A549 (cell line): Measurements from ENCODE around the gene ZNG1B. TPM values are rescaled to one million over a fixed set of nuclear protein-coding genes. Genes with fewer than 3 reads are reported as not detected.
A peak's percentile ranks its signal among the peaks of the same experiment; 100 is the strongest.
"Not testable (repeated sequence)": the region's sequence is repeated elsewhere in the genome, so short reads cannot be mapped to it uniquely, and the experiment has no call there.

Source experiments
- ATAC-seq, 2 experiments: fragments of 200-7000 bp in 1 of 2; fragments of >200 bp in 1 of 2; cut with Nextera tagmentation in 1 of 2; cut with Tn5 transposase in 1 of 2; 3 replicates each; pipeline versions ENCODE4 v1.8.0 to v1.9.1; 2018 to 2020; ENCODE audit warnings: mild to moderate bottlenecking in 1 of 2, moderate library complexity in 1 of 2
- CTCF ChIA-PET: fragments of 300-600 bp; sonication (Branson Sonifier 250); formaldehyde crosslinking; extraction: SDS; loops from one replicate; lab custom pipeline; 2021; ENCODE audit warnings: antibody characterized with exemption, inconsistent platforms; lab: Yijun Ruan, JAX
- POLR2A ChIA-PET: fragments of 350-600 bp; formaldehyde crosslinking; extraction: SDS; loops from one replicate; lab custom pipeline; 2021; ENCODE audit warnings: antibody characterized with exemption, inconsistent platforms; lab: Yijun Ruan, JAX
- DNase-seq, 2 experiments: peaks; one replicate each; pipeline versions ENCODE4 v3.0.0 to v3.0.0-alpha.2; 2011 to 2016; ENCODE audit warnings: low read depth in 1 of 2, low spot score in 1 of 2
- FAIRE-seq: peaks from 2 replicates; lab custom pipeline; 2011; peaks lifted over from hg19 to GRCh38; lab: Jason Lieb, UNC
- H3K27ac ChIP-seq, 2 experiments: fragments of >200 bp; sonication (Bioruptor Twin); formaldehyde crosslinking; 3 replicates each; pipeline ENCODE4 v1.5.1; 2016 to 2017
- H3K4me1 ChIP-seq: fragments of >200 bp; sonication (Bioruptor Twin); formaldehyde crosslinking; 3 replicates; pipeline ENCODE4 v1.6.1; 2016
- H3K4me2 ChIP-seq: fragments of >200 bp; sonication (Bioruptor Twin); formaldehyde crosslinking; 3 replicates; pipeline ENCODE4 v1.6.1; 2016
- H3K4me3 ChIP-seq: fragments of >200 bp; sonication (Bioruptor Twin); formaldehyde crosslinking; 3 replicates; pipeline ENCODE4 v1.5.1; 2016
- H3K9me3 ChIP-seq: fragments of >200 bp; sonication (Bioruptor Twin); formaldehyde crosslinking; 3 replicates; pipeline ENCODE4 v1.6.1; 2016
- WGBS: methylation state at CpG from one replicate; pipeline ENCODE4 v1.1.6; 2017; ENCODE audit errors: missing lambda C conversion rate; 5-methylcytosine and 5-hydroxymethylcytosine counted together
- polyA plus RNA-seq, 4 experiments: library from polyadenylated mRNA; depleted of rRNA in 3 of 4; stranded (reverse); fragments of >200 nt; fragmentation: RNase III in 1 of 4; extraction: RNeasy Plus Mini Kit Qiagen cat#74134 plus additional on column Dnase treatment in 1 of 4; gene quantifications; 2 replicates in 3 of 4; 3 replicates in 1 of 4; pipeline ENCODE4 v1.2.3, GENCODE V29; 2011 to 2017

ZNG1B gene
- polyA plus RNA-seq, 2 of the 4 experiments (the other 2 are of a cell fraction), result 49.7 to 64.6 TPM

- H3K27ac ChIP-seq, H3K9me3 ChIP-seq, ATAC-seq, POLR2A ChIA-PET, FAIRE-seq, H3K4me1 ChIP-seq, CTCF ChIA-PET, H3K4me2 ChIP-seq, H3K4me3 ChIP-seq, DNase-seq: not testable (repeated sequence)
- 94% methylated on average over 19 of the region's 24 CpGs for WGBS
Measured at GRCh38 chr2:113476688-113477368, 39.3 kb downstream of the ZNG1B start.

GRCh38 chr2:113496527-113496926, 59.0 kb downstream of the ZNG1B start:
- H3K4me2 ChIP-seq, H3K9me3 ChIP-seq, CTCF ChIA-PET, H3K4me3 ChIP-seq, H3K27ac ChIP-seq, FAIRE-seq, DNase-seq, ATAC-seq, H3K4me1 ChIP-seq, POLR2A ChIA-PET: not testable (repeated sequence)
- 96% methylated on average over 13 of the region's 13 CpGs for WGBS

GRCh38 chr2:113498365-113498764, 60.9 kb downstream of the ZNG1B start, which contains the start of gene FOXD4L1:
TSS of gene FOXD4L1 (plus strand) at chr2:113498665. CDS start at chr2:113499257, 592 bp downstream.
- FAIRE-seq, CTCF ChIA-PET, ATAC-seq: not testable (repeated sequence)

GRCh38 chr2:113499019-113499885, 61.8 kb downstream of the ZNG1B start:
- H3K27ac ChIP-seq, H3K4me3 ChIP-seq, CTCF ChIA-PET, ATAC-seq, FAIRE-seq, H3K9me3 ChIP-seq, POLR2A ChIA-PET, DNase-seq, H3K4me2 ChIP-seq: not testable (repeated sequence)
- 95% methylated on average over 55 of the region's 62 CpGs for WGBS
- peaks cover 11% of the 10 kb centered on the region; the same call in 1 of the 3 replicates for H3K4me1 ChIP-seq

More at GRCh38 chr2:113498365-113498764, 60.9 kb downstream of the ZNG1B start, which contains the start of gene FOXD4L1:
- POLR2A ChIA-PET, DNase-seq, H3K4me1 ChIP-seq, H3K9me3 ChIP-seq, H3K27ac ChIP-seq, H3K4me2 ChIP-seq, H3K4me3 ChIP-seq: not testable (repeated sequence)
- 88% methylated on average over 4 of the region's 4 CpGs for WGBS

GRCh38 chr2:113499886-113500722, 62.6 kb downstream of the ZNG1B start:
- H3K4me3 ChIP-seq, H3K9me3 ChIP-seq, H3K4me2 ChIP-seq, CTCF ChIA-PET, H3K27ac ChIP-seq, POLR2A ChIA-PET, ATAC-seq, DNase-seq, FAIRE-seq: not testable (repeated sequence)
- peaks cover 13% of the 10 kb centered on the region; the same call in 1 of the 3 replicates for H3K4me1 ChIP-seq
- WGBS, result 86% methylated on average over 39 of the region's 56 CpGs

GRCh38 chr2:113500723-113501038, 63.2 kb downstream of the ZNG1B start:
- H3K4me3 ChIP-seq, ATAC-seq, H3K4me2 ChIP-seq, CTCF ChIA-PET, DNase-seq, FAIRE-seq, POLR2A ChIA-PET, H3K27ac ChIP-seq, H3K9me3 ChIP-seq: not testable (repeated sequence)
- 75% methylated on average over 8 of the region's 8 CpGs for WGBS
- peaks cover 13% of the 10 kb centered on the region; the same call in 1 of the 3 replicates for H3K4me1 ChIP-seq

GRCh38 chr2:113502216-113503093, 65.0 kb downstream of the ZNG1B start:
- Histone ChIP-seq H3K4me3 (peak overlapping the region; percentile 48), H3K4me1 (peaks cover 13% of the 10 kb centered on the region; the same call in 1 of the 3 replicates), H3K4me2 (peak overlapping the region; percentile 98)
- CTCF ChIA-PET, H3K27ac ChIP-seq, POLR2A ChIA-PET, FAIRE-seq, H3K9me3 ChIP-seq, DNase-seq: not testable (repeated sequence)
- peak; percentile 46 to 68 for ATAC-seq
- WGBS, result 12% methylated on average over 25 of the region's 73 CpGs
